Activated naive CD4-positive, alpha-beta T cell treated with anti-CD3 and anti-CD28 coated beads for 36 hours (primary cell): ENCODE data around the gene POTEI. TPM values are rescaled to one million over a fixed set of nuclear protein-coding genes. Genes with fewer than 3 reads are reported as not detected.
A peak's percentile ranks its signal among the peaks of the same experiment; 100 is the strongest.
"Not testable (repeated sequence)": the region's sequence is repeated elsewhere in the genome, so short reads cannot be mapped to it uniquely, and the experiment has no call there.

ENCODE experiments used
- CTCF ChIA-PET: fragments of 350-600 bp; sonication (Branson Sonifier 250); formaldehyde crosslinking; loops from one replicate; lab custom pipeline; 2021; ENCODE audit warnings: antibody characterized with exemption; lab: Charles Lee
- DNase-seq: peaks from one replicate; pipeline ENCODE4 v3.0.0-alpha.2; 2020
- H3K27ac Mint-ChIP-seq: one replicate; pipeline ENCODE4 v1.8.0; 2021; ENCODE audit warnings: mild to moderate bottlenecking, mixed read lengths
- H3K27me3 Mint-ChIP-seq: one replicate; pipeline ENCODE4 v1.8.0; 2021; ENCODE audit warnings: low read depth, mixed read lengths
- H3K36me3 Mint-ChIP-seq: one replicate; pipeline ENCODE4 v1.8.0; 2021; ENCODE audit warnings: low read depth, mixed read lengths
- H3K4me1 Mint-ChIP-seq: one replicate; pipeline ENCODE4 v1.8.0; 2021; ENCODE audit warnings: low read depth, mixed read lengths
- H3K4me3 Mint-ChIP-seq: one replicate; pipeline ENCODE4 v1.8.0; 2021; ENCODE audit warnings: mild to moderate bottlenecking, moderate library complexity, mixed read lengths
- H3K9me3 Mint-ChIP-seq: one replicate; pipeline ENCODE4 v1.8.0; 2021; ENCODE audit warnings: mixed read lengths
- intact Hi-C: fragments of 100-400 bp; cut with micrococcal nuclease; formaldehyde crosslinking; loops from one replicate; pipeline ENCODE4 v1.15.1; 2023
- total RNA-seq, 2 experiments: library from RNA; stranded (reverse); gene quantifications; one replicate each; pipeline ENCODE4 v1.2.3, GENCODE V29; 2021

Gene POTEI
- total RNA-seq, 2 experiments from 2014 or later, result not detected

GRCh38 chr2:130529545-130529944, 20.4 kb upstream of the POTEI start:
- CTCF ChIA-PET, H3K4me3 Mint-ChIP-seq, H3K27me3 Mint-ChIP-seq, H3K27ac Mint-ChIP-seq, H3K4me1 Mint-ChIP-seq, H3K9me3 Mint-ChIP-seq, intact Hi-C loops, DNase-seq, H3K36me3 Mint-ChIP-seq: not testable (repeated sequence)

DNA sequence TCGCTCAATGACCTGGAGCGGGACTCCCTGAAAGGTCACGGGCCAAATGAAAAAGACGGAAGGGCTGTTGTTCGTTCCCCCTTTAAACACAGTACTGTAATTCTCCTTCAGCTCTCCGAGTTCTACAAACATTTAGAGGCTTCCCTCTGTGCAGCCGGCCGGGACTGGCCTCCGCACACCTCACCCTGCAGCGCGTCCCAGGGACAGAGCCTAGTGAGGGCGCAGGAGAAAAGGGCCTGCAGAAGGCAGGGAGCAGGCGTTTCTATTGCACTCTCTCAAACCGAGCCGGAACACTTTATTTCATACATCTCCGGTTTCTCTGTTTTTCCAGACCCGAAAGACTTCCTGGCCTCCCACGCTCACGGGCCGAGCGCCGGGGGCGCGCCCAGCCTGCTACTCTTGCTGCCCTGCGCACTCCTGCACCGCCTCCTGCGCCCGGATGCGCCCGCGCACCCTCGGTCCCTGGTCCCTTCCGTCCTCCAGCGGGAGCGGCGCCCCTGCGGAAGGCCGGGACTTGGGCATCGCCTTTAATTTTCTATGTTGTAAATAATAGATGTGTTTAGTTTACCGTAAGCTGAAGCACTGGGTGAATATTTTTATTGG, 18.3 kb upstream of the POTEI start:
- H3K9me3 Mint-ChIP-seq, H3K27me3 Mint-ChIP-seq, DNase-seq, CTCF ChIA-PET, H3K4me3 Mint-ChIP-seq, H3K36me3 Mint-ChIP-seq, H3K27ac Mint-ChIP-seq, H3K4me1 Mint-ChIP-seq, intact Hi-C loops: not testable (repeated sequence)

GRCh38 chr2:130522390-130522789, 13.3 kb upstream of the POTEI start:
- H3K9me3 Mint-ChIP-seq, intact Hi-C loops, H3K27ac Mint-ChIP-seq, H3K4me1 Mint-ChIP-seq, DNase-seq, H3K36me3 Mint-ChIP-seq, H3K27me3 Mint-ChIP-seq, H3K4me3 Mint-ChIP-seq, CTCF ChIA-PET: not testable (repeated sequence)

DNA sequence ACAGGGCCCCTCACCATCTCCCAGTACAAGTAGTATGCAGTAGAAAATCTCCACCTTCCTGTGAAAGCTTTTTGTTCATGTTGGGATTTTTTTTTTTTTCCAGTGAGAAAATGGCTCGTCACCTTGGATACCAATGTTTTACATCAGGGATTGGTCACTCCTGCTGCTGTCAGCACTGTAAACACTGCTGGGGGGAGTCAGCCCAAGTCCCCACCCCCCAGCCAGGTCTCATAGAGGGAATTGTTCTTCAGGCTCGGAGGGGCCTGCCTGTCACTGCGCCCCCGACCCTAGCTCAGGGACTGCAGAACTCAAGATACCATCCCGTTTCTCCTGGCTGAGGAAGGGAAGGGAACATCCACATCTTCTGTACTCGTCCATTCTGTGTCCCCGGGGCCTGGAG, 11.9 kb upstream of the POTEI start, which contains the start of gene CFC1B:
CFC1B (plus strand) TSS at position 231 of the 400 bp plus-strand sequence. CDS start 263 bp downstream, outside the sequence.
- DNase-seq, H3K4me1 Mint-ChIP-seq, H3K4me3 Mint-ChIP-seq, intact Hi-C loops, H3K9me3 Mint-ChIP-seq, H3K36me3 Mint-ChIP-seq, CTCF ChIA-PET, H3K27me3 Mint-ChIP-seq, H3K27ac Mint-ChIP-seq: not testable (repeated sequence)

DNA sequence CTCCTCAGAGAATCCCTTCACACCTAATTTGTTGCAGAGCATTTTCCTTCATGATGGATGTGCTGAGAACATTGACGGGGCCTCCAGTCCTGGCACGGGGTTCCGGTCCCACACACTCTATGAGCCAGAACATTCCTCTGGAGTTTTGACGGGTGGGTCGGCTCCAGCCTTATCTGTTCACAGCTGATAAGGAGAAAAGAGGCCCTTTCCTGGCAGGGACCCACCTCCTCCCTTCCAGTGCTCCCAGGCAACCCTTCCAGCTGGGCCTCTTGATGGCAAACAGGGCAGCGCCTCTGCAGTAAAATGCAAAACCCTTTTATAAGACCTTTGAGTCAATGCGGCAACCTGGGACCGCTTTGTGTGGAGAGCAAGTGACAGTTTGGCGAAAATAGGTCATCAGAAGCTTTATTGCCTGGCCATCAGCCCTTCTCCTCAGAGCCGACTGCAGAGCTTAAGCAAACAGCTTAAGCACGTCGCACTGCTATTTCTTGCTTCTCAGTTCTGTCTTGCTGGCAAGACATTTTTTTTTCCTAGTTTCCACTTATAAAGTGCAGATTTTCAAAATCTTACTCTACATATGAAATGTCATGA, 9.5 kb upstream of the POTEI start:
- H3K36me3 Mint-ChIP-seq, DNase-seq, H3K27me3 Mint-ChIP-seq, H3K27ac Mint-ChIP-seq, H3K4me3 Mint-ChIP-seq, CTCF ChIA-PET, intact Hi-C loops, H3K4me1 Mint-ChIP-seq, H3K9me3 Mint-ChIP-seq: not testable (repeated sequence)

DNA sequence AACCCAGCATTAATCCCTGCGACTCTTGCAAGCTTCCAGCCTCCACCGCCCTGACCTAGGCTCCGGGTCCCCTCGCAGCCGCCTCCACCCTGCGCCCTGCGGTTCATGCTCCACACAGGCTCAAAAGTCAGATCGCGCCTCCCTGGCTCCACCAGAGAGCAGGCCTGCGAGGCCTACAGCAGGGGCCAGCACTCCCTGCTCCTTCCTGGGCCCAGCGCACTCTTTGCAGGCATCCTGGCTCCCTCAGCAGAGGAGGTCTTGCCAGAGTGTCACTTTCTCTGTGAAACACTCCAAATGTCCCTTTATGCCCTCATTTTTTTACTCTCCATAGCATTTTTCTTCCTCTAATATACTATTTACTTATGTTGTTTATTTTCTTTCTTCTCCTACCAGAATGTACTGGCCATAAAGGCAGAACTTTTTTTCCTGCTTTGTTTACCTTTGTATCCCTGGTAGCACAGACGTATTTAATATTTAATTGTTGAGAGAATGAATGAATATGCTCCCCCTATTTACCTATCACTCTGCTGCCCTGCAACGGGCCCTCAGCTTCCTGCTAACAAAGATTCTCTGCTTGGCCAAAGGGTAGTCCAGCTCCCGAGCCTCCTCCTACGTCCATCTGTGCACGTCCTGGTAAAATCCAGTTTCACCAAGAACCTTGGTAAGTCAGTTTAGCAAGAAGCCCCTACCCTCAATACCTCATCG, 2.8 kb upstream of the POTEI start:
- H3K36me3 Mint-ChIP-seq, H3K27ac Mint-ChIP-seq, H3K4me3 Mint-ChIP-seq, H3K9me3 Mint-ChIP-seq, intact Hi-C loops, H3K27me3 Mint-ChIP-seq, DNase-seq, H3K4me1 Mint-ChIP-seq, CTCF ChIA-PET: not testable (repeated sequence)

DNA sequence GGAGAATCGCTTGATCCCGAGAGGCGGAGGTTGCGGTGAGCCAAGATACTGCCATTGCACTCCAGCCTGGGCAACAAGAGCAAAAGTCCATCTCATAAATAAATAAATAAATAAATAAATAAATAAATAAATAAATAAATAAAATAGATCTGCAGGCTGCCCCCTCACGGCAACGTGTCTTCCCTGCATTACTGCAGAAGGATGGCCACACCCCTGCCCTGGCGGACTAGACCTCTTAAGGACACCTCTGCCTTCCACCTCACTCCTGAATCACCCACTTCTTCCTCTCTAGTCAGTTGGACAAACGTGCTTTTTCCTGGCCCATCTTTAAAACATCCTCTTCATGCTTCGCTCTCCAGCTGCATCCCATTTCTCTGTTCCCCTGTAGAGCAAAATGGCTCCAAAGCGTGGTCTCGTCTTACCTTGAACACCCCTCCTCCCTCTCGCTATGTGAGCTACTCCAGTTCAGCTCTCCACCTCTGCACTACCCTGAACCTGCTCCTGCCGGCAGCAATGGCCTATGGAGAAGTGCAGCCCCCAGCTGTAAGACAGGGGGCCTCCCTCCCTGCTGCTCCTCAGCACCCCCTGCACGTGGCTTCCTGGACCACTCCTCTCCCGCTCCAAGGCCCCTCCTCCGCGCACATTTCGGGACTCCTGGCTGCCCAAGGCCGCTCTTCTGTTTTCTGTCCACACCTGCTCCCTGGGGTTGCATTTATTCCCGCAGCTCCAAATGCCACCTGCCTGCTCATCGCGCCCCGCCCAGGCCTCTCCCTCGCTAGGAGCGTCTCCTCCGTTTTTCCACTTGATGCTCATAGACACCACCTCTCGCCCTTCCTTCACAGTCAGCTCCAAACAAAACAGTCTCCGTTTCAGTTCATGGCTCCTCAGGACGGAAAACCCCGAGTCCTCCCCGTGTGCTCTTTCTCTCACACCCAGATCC, 1.9 kb upstream of the POTEI start:
- H3K4me1 Mint-ChIP-seq, CTCF ChIA-PET, H3K9me3 Mint-ChIP-seq, H3K27ac Mint-ChIP-seq, H3K27me3 Mint-ChIP-seq, intact Hi-C loops, H3K4me3 Mint-ChIP-seq, DNase-seq, H3K36me3 Mint-ChIP-seq: not testable (repeated sequence)

GRCh38 chr2:130491073-130491472, 18.1 kb downstream of the POTEI start:
- CTCF ChIA-PET, intact Hi-C loops, H3K4me3 Mint-ChIP-seq, H3K9me3 Mint-ChIP-seq, H3K27me3 Mint-ChIP-seq, H3K27ac Mint-ChIP-seq, H3K4me1 Mint-ChIP-seq, DNase-seq, H3K36me3 Mint-ChIP-seq: not testable (repeated sequence)

DNA sequence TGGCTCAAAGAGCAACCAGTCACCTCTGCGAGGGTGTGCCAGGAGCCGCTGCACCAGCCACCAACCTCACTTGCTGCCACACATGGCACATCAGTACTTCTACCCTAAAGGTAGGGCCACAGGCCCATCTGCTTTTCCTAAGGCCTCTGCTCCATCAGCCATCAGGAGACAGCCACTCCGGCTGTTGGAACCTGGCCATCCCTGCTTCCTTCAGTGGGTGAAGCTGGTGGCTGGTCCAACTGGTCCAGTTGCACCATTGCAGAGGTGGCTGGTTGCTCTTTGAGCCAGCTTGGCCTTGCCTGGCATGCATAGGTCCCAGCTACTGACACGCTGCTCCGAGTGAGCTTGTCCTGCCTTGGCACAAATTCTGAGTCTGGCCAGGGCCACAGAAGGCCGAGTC, 53.7 kb downstream of the POTEI start:
- H3K27ac Mint-ChIP-seq, CTCF ChIA-PET, H3K9me3 Mint-ChIP-seq, H3K36me3 Mint-ChIP-seq, H3K27me3 Mint-ChIP-seq, intact Hi-C loops, DNase-seq, H3K4me1 Mint-ChIP-seq, H3K4me3 Mint-ChIP-seq: not testable (repeated sequence)

DNA sequence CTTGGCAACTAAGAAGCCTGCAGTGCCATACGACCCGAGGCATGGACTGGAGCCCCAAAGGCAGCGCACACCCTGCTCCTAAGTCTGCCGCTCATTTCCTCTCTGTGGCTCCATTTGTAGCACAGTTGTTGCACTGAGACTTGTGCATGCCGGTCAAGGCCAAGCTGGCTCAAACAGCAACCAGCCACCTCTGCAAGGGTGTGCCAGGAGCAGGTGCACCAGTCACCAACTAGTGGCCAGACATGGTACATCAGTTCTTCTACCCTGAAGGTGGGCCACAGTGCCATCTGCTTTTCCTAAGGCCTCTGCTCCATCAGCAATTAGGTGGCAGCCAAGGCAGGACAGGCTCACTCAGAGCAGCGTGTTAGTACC, 54.4 kb downstream of the POTEI start:
- CTCF ChIA-PET, intact Hi-C loops, H3K9me3 Mint-ChIP-seq, H3K27me3 Mint-ChIP-seq, H3K27ac Mint-ChIP-seq, H3K36me3 Mint-ChIP-seq, H3K4me1 Mint-ChIP-seq, H3K4me3 Mint-ChIP-seq: not testable (repeated sequence)
- DNase-seq, result peak; percentile 7

GRCh38 chr2:130453955-130454711, 55.0 kb downstream of the POTEI start:
- H3K9me3 Mint-ChIP-seq, CTCF ChIA-PET, H3K27ac Mint-ChIP-seq, H3K4me3 Mint-ChIP-seq, intact Hi-C loops, H3K27me3 Mint-ChIP-seq, H3K4me1 Mint-ChIP-seq, H3K36me3 Mint-ChIP-seq, DNase-seq: not testable (repeated sequence)

DNA sequence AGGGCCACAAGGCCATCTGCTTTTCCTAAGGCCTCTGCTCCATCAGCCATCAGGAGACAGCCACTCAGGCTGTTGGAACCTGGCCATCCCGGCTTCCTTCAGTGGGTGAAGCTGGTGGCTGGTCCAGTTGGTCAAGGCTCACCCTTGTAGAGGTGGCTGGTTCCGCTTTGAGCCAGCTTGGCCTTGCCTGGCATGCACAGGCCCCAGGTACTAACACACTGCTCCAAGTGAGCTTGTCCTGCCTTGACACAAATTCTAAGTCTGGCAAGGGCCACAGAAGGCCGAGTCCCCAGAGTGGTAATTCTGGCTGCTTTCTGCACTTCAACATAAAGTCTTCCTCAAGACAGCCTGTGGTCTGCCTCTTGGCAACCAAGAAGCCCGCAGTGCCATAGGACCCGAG, 56.2 kb downstream of the POTEI start:
- not testable (repeated sequence) for H3K4me1 Mint-ChIP-seq

More for the DNA sequence above, 56.2 kb downstream of the POTEI start:
- H3K4me3 Mint-ChIP-seq, DNase-seq, intact Hi-C loops, H3K27me3 Mint-ChIP-seq, CTCF ChIA-PET, H3K27ac Mint-ChIP-seq, H3K9me3 Mint-ChIP-seq, H3K36me3 Mint-ChIP-seq: not testable (repeated sequence)
